SU-DHL-6 (cell line): Measurements from ENCODE around the gene SPINK9.

Source experiments
- H2AFZ ChIP-seq: fragments of 200-600 bp; sonication (generic); 2 replicates; pipeline ENCODE4 v1.6.1; 2014; ENCODE audit warnings: low read depth, mild to moderate bottlenecking, moderate library complexity, mixed read lengths, antibody characterized with exemption, low read length; ENCODE audit not compliant: severe bottlenecking
- H3F3A ChIP-seq: fragments of 200-600 bp; shearing (Covaris generic); 2 replicates; pipeline ENCODE4 v1.6.0; 2016; ENCODE audit warnings: antibody characterized with exemption, mild to moderate bottlenecking; ENCODE audit not compliant: insufficient read depth
- H3K27ac ChIP-seq: fragments of 200-600 bp; sonication (generic); 2 replicates; pipeline ENCODE4 v1.5.1; 2016; ENCODE audit warnings: low read depth, mild to moderate bottlenecking, low read length, moderate library complexity, mixed read lengths
- H3K27me3 ChIP-seq: fragments of 200-600 bp; sonication (generic), shearing (Covaris generic); 2 replicates; pipeline ENCODE4 v1.6.0; 2014; ENCODE audit warnings: mild to moderate bottlenecking, low read length
- H3K36me3 ChIP-seq: fragments of 200-600 bp; sonication (generic); 2 replicates; pipeline ENCODE4 v1.6.1; 2014; ENCODE audit warnings: mild to moderate bottlenecking, low read length, mixed read lengths
- H3K4me2 ChIP-seq: fragments of 300-600, 200-600 bp; shearing (Covaris generic), sonication (generic); 2 replicates; pipeline ENCODE4 v1.6.0; 2014; ENCODE audit warnings: low read length, low read depth, mild to moderate bottlenecking; ENCODE audit not compliant: poor library complexity, severe bottlenecking
- H3K4me3 ChIP-seq: fragments of 200-600 bp; sonication (generic); 2 replicates; pipeline ENCODE4 v1.5.1; 2014; ENCODE audit warnings: antibody characterized with exemption, low read length, mild to moderate bottlenecking, mixed read lengths; ENCODE audit not compliant: insufficient read depth, poor library complexity, severe bottlenecking
- H3K79me2 ChIP-seq: fragments of 200-600 bp; sonication (generic); 2 replicates; pipeline ENCODE4 v1.6.1; 2014; ENCODE audit warnings: mild to moderate bottlenecking, low read length, moderate library complexity; ENCODE audit not compliant: insufficient read depth
- H3K9ac ChIP-seq: fragments of 200-600 bp; sonication (generic); 2 replicates; pipeline ENCODE4 v1.7.0; 2014; ENCODE audit warnings: mild to moderate bottlenecking, low read length
- H3K9me2 ChIP-seq: fragments of 200-600 bp; sonication (generic); replicated peaks from 2 replicates; pipeline ENCODE4 v1.6.1; 2014; ENCODE audit warnings: low read length; ENCODE audit not compliant: insufficient read depth
- H3K9me3 ChIP-seq: fragments of 200-600 bp; sonication (generic); 2 replicates; pipeline ENCODE4 v1.6.1; 2014; ENCODE audit warnings: low read length, mixed read lengths; ENCODE audit not compliant: insufficient read depth
- H4K20me1 ChIP-seq: fragments of 200-600 bp; sonication (generic); 2 replicates; pipeline ENCODE4 v1.6.1; 2014; ENCODE audit warnings: low read depth, mild to moderate bottlenecking, antibody characterized with exemption, low read length, moderate library complexity, mixed read lengths
- EZH2phosphoT487 ChIP-seq: fragments of 200-600 bp; sonication (generic), shearing (Covaris generic); conservative IDR thresholded peaks from 2 replicates; pipeline ENCODE4 v1.6.1; 2018; ENCODE audit warnings: mild to moderate bottlenecking, antibody characterized with exemption, low read length, moderate library complexity, mixed read lengths
- TF ChIP-seq, protein P1 (sequence below): fragments of 200-600 bp; sonication (generic); IDR thresholded peaks from one replicate; pipeline ENCODE4 v1.5.1; 2017; ENCODE audit warnings: antibody characterized with exemption, mild to moderate bottlenecking, low read length, moderate library complexity; ENCODE audit not compliant: insufficient read depth, poor library complexity, severe bottlenecking

SPINK9 gene

GRCh38 chr5:148388696-148389095, 53.3 kb downstream of the SPINK9 start:
- Histone ChIP-seq H3K9me3 (no peaks in the 10 kb centered on the region), H3K4me2 (no peak overlapping the region), H3K79me2 (peaks cover 93% of the 10 kb centered on the region), H3K27me3 (no peaks in the 10 kb centered on the region), H3K4me3 (no peak overlapping the region), H3F3A (no peaks in the 10 kb centered on the region), H4K20me1 (peaks cover 7% of the 10 kb centered on the region; the same call in 1 of the 2 replicates), H2AFZ (no peak overlapping the region), H3K36me3 (no peaks in the 10 kb centered on the region), H3K27ac (no peak overlapping the region), H3K9me2 (no peaks in the 10 kb centered on the region), H3K9ac (no peak overlapping the region)
- no peak for TF ChIP-seq EZH2phosphoT487
- TF ChIP-seq, protein P1, sequence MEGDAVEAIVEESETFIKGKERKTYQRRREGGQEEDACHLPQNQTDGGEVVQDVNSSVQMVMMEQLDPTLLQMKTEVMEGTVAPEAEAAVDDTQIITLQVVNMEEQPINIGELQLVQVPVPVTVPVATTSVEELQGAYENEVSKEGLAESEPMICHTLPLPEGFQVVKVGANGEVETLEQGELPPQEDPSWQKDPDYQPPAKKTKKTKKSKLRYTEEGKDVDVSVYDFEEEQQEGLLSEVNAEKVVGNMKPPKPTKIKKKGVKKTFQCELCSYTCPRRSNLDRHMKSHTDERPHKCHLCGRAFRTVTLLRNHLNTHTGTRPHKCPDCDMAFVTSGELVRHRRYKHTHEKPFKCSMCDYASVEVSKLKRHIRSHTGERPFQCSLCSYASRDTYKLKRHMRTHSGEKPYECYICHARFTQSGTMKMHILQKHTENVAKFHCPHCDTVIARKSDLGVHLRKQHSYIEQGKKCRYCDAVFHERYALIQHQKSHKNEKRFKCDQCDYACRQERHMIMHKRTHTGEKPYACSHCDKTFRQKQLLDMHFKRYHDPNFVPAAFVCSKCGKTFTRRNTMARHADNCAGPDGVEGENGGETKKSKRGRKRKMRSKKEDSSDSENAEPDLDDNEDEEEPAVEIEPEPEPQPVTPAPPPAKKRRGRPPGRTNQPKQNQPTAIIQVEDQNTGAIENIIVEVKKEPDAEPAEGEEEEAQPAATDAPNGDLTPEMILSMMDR, result no peak
